GM18507 (cell line): ENCODE measurements around the gene DHRS3.
A peak's percentile ranks its signal among the peaks of the same experiment; 100 is the strongest.

Experiments used
- DNase-seq: peaks from one replicate; pipeline ENCODE4 v3.0.0; 2011; ENCODE audit warnings: low read depth; ENCODE audit not compliant: insufficient read length; ENCODE audit errors: extremely low spot score
- FAIRE-seq: peaks from 2 replicates; lab custom pipeline; 2011; peaks lifted over from hg19 to GRCh38; lab: Jason Lieb, UNC

Gene DHRS3

DNA sequence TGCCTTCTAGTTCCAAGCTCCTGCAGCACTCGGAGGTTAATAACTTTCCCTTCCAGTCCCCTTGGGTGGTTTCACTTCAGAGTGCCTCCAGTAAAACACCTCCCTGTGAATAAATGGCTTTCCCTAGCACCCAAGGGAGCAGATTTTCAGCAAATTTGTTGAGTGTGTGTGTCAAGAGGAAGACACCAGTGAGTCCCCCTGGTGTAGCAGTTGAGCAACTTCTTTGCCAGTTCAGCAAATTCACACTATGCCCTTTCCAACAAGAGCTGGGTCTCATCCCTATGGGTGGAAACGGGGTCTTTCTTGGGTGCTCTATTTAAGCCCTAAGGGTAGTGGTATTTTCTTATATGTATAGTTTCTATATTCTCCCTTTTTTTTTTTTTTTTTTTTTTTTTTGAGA, 25.1 kb upstream of the DHRS3 start:
- FAIRE-seq (no peak), DNase-seq (no peak)

DNA sequence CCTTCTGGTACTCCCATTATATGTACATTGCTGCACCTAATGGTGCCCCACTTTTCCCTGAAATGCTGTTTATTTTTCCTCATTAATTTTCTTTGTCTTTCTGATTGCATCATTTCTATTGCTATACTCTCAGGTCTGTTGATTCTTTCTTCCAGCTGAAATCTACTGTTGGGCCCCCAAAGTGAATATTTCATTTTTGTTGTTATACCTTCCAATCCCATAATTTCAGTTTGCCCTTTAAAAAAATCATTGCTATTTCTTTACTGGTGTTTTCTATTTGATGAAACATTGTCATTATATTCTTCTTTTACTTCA, 22.9 kb upstream of the DHRS3 start:
- FAIRE-seq (no peak), DNase-seq (no peak)

DNA sequence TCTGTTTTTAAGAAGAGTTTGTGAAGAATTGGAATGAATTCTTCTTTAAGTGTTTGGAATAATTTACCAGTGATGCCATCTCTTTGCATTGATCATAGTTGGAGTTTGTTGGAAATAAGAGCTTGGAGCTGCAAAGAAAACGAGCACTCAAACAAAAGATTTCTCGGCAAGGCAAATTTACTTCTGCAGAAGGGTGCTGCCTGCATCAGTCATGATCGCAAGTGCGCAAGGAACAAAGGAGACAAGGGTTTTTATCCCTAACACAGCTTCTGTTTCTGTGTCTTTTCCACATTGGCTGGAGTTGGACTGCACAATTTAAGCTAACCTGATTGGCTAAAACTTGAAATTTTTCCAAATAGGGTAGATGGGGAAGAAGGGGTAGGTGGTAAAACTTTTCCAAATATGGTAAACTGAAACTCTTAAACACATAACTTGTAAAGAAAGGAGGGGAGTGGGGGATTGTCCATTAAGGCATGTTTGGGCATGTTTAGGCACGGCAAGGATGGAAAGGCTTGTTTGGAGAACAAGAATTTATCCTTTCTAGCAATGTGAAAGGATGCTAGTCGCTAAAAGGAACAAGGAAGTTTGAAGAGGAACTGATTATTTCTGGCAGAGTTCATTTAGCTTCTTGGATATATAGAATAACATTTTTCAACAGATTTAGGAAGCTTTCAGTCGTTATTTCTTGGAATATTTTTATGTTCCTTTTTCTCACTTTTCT, 22.4 kb upstream of the DHRS3 start:
- DNase-seq (no peak), FAIRE-seq (no peak)

DNA sequence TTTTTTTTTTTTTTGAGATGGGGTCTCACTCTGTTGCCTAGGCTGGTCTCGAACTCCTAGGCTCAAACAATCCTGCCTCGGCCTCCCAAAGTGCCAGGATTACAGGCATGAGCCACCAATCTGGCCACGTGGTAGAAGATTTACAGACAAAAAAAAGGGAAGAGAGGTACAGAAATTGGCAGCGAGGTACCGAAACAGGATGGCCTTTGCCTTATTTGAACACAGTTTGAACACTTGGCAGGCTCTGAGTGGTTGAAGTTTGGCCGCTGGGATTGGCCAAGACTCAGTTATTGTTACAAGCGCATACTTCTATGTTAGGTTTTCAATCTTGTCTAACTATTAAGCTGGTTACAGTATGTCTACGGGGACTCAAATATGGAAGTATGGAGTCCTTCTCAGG, 19.7 kb upstream of the DHRS3 start:
- FAIRE-seq: no peak
- DNase-seq: no peak

DNA sequence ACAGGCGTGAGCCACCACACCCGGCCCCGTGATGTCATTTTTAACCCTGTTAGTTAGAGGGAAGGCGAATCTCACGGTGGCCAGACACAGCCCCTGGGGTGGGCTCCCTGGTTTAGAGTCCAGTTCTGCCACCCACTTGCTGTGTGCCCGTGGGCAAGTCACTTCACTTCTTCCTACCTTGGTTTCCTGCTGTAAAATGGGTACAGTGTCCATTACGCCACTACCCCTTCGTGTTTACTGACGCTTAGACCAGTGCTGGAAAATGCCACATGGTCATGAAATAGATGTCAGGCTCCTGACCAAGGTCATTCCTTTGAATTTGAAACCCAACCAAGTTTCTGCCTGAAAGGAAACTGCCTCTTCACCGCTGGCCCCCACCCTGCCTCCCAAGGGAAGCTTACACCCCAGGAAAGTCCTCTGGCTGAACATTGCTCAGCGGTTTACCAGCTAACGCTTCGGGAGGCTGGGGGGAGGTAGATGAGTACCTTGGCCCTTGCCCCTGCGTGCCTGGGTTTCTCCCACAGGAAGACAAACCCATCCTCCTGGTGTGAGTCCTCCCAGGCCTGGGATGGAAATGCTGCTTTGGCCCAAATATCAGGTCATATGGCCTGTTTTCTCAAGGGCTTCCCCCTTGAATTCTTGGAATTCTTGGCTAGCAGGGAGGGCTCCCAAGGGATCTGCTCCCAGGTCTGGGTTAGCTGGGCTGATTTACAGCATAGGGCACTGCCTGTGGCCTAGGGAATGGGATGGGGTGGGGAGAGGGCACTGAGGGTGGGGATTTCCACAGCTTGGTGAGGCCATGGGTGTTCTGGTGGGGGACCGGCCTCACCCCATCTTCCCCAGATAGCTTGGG, 18.3 kb upstream of the DHRS3 start:
- no peak for DNase-seq
- FAIRE-seq: no peak

DNA sequence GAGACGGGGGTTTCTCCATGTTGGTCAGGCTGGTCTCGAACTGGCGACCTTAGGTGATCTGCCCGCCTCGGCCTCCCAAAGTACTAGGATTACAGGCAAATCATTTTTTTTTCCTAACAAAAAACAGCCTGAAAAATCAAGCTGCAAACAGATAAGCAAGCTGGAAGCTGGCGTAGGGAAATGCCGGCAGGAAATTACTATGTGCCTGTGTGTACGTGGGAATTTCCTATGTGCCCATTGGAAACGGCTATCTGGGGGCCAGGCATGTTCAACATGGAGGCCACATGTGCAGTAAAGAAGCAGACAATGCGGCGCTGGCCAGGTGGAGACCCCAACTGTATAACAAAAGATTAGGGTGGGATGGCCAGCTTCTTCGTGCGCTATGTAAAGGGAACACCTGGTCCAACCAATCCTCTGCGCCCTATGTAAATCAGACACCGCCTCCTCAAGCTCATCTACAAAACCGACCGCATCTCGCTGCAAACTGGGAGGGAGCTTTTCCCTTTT, 16.7 kb upstream of the DHRS3 start:
- no peak for DNase-seq

DNA sequence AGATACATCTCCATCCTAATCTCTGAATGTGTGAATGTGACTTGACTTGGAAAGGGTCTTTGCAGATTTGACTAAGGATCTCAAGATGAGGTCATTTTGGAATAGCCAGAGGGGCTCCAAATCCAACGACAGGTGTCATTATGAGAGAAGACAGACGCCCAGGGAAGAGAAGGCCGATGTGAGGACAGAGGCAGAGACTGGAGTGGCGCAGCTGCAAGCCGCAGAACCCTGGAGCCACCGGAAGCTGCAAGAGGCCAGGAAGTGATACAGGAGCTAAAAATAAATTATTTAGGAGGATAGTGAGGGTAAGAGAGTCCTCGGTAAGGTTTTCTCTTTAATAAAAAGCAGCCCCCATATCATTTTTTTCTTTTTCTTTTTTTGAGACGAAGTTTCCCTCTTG, 16.1 kb upstream of the DHRS3 start:
- no peak for FAIRE-seq
- no peak for DNase-seq

More for the DNA sequence above, 16.7 kb upstream of the DHRS3 start:
- no peak for FAIRE-seq

DNA sequence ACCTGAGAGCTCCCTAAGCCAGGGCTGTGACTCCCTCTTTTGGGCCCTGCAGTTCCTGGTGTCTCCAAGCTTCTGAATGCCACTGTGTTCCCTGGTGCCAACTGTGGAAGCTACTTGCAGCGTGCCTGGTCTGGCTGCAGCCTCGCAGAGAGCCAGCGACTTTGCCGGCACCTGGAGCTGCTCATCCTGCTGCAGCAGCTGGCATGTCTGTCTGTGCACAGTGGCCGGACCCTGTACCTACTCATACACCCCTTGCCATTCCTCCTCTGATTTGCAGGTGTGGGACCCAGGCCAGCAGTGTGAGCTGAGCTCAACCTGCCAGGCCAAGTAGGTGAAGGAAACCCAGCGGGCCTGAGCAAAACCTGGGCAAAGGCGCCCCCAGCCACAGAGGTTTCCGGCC, 13.6 kb upstream of the DHRS3 start:
- no peak for FAIRE-seq
- no peak for DNase-seq

DNA sequence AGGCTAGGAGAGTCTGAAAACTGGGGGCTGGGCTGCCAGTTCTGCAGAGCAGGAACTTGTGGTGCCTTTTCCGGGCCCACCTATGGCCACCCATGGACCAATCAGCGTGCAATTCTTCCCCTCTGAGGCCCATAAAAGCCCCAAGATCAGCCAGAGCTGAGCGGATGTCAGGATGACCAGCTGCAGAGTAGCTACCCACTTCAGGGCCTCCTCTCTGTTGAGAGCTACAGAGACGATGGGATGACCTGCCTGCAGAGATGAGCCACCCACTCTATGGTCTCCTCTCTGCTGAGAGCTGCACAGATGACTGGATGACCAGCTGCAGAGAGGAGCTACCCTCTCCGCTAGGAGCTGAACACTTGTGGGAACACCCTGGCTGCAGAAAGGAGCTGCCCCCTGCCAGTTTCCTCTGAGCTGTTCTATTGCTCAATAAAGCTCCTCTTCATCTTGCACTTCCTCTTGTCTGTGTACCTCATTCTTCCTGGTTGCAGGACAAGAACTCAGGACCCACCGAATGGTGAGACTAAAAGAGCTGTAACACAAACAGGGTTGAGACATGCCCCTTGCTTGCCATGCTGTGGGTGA, 13.0 kb upstream of the DHRS3 start:
- FAIRE-seq (no peak), DNase-seq (no peak)

DNA sequence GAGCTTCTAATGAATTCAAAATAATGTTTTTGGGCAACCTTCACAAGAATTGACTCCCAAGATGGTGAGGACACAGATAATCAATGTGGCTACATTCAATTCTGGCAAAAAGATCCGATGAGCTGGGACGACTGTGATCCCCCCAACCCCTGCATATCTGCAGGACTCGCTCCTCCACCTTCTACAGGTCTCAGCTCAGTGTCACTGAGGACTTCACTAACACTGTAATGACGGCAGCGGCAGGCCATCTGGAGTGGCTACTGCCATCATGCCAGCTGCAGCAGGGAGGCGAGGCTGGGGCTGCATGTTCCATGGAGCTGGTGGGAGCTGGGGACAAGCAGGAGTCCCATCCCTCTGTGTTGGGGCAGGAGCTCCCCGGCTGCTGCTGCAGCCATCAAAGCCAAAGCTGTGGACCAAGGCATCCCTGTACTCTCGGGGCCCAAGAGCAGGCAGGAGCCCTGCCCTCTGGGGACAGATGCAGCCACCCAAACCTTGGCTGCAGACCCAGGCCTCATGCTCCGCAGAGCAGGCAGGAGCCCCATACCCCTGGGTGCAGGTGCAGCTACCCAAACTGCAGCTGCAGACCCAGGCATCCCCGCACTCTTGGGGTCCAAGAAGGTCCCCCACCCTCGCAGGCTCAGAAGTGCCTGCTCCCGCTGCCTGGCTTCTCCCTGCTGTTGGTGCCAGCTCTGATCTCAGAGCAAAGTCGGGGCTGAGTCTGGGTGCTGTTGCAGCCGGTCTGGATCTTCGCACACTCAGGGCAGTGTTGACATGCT, 12.2 kb upstream of the DHRS3 start:
- no peak for DNase-seq
- FAIRE-seq: no peak

DNA sequence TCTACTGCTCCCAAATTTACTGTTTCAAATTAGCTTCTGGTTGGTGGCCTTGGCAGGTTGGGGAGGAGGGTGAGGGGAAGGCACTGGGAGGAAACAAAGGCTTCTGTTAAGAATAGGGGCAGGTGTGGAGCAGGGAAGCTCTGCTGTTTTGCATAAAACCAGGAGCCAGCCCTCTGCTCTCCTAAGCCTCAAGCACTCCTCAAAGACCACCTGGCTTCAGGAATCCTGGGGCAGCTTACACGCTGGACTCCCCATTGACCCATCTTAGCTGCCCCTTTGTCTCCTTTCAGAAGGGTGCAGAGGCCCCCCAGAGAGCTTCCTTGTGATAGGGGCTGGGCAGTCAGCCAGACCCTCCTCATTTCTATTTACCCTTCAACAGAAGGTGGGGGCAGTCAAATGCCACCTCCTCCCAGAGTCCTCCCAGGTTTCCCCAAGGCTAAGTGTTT, 11.5 kb upstream of the DHRS3 start:
- DNase-seq (no peak), FAIRE-seq (no peak)

DNA sequence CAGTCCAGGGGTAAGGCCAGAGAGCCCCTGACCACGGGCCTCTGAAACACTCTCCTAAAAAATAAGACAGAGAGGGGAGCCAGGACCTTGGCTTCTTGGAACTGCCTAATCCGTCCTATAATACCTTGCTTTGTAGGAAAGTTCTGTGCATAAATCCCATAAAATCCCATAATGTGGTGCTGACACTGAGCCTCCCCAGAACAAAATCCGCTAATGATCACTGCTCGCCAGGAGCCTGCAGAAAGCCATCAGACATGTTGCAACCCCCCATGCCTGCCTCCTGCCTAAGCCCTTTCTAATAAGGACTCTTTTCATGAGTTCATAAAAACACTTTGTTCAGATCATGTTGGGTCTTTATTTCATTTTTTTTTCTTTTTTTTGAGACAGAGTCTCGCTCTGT, 9.3 kb upstream of the DHRS3 start:
- FAIRE-seq (no peak), DNase-seq (no peak)

DNA sequence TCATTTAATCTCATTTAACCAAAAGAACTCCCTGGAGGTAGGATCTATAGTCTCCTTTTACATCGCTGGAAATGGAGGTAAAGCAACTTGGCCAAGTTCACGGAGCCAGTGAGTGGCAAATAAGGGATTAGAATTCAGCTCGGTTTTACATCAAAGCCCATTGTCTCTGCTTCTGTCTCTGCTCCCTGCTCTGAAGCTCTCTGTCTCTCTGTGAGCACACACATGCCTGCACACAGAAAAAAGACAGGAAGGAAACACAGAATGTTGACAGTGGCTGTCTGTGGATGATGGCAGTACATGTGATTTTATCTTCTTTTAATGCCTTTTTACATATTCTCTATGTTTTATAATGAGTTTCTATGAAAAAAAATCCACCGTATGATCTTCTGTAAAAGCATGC, 8.9 kb upstream of the DHRS3 start:
- DNase-seq: no peak
- FAIRE-seq: no peak

DNA sequence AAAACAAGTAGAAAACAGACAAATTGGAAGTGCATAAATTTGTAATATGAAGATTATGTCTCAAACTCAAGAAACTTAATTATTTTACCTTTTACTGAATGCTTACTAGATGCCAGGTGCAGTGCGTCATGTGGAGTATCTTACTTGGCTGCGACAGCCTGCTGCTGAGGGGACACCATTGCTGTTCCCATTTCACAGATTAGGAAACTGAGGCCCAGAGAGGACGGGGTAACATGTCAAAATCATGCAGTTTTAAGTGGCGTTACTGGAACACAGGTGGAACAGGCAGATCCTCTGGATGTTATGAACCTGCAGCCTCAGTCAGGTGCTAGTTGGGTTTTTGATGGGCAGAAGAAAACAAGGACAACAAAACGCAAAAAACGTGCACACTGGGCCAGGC, 7.3 kb upstream of the DHRS3 start:
- DNase-seq: no peak
- FAIRE-seq: no peak

DNA sequence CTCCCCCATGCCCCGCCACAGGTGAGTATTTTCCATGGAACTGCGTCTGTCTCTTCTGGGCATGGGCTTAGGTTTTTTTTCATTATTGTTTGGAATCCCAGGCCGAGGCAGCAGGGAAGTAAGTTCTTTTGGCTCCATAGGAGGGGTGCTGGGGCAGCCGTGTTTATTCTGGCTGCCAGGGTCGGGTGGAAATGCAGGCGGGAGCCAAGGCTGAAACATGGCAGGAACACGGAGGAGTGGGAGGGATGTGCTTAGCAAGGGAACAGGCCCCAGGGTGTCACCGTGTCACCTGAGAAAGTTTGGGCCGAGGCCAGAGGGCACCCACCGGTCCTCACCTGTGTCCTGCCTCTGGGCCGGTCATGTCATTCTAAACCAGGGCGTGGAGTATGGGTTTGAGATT, 4.5 kb upstream of the DHRS3 start:
- no peak for DNase-seq

DNA sequence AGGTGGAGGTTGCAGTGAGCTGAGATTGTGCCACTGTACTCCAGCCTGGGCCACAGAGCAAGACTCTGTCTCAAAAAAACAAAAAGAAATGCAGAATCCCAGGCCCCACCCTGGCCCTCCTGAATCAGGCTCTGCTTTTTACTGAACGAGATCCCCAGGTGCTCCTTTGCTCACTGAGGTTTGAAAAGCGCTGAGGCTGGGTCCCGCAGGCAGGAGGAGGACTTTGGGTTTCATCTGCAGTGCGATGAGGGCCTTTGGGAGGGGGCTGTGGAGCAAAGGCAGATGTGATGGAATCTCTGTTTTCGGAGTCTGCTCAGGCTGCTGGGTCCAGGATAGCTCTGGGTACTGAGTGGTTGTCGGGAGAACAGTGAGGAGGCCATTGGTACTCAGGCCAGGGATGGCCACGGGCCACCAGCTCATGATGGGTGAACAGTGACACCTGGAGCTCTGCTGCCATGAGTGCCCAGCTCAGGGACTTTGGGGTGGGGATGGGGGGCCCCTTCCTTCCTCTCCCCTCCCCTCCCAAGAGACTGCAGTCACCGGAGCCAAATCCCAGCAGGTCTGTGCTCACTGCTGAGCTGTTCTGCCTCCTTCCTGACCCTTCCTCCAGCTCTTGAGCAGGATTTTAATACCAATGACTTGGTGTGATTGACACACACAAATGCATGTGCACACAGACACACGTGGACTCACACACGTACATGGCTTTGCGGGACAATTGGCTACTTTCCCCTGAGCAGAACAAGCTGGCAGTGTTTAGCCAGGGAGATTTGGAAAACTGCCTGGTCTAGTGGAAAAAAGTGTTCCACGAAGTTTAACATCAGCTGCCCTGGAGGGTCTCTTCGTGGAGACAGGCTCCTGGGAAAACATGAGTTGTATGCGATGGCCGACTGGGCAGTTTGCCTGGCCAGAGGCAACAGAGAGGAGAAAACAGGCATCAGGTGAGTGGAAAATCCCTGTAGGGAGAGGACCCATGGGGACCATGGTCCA, 3.6 kb upstream of the DHRS3 start:
- FAIRE-seq: no peak
- DNase-seq: no peak

More for the DNA sequence above, 4.5 kb upstream of the DHRS3 start:
- FAIRE-seq: no peak

DNA sequence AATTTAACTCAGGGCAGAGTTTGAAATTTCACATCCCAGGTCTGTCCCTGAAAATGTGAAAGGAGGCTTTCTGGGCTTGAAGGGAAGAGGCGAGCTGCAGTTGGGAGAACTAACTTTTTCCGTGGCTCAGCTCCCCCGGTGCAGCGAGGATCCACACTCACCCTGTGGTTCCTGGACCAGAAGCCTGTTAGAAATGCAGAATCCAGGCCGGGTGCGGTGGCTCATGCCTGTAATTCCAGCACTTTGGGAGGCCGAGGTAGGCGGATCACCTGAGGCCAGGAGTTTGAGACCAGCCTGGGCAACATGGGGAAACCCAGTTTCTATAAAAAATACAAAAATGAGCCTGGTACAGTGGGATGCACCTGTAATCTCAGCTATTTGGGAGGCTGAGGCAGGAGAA, 2.9 kb upstream of the DHRS3 start:
- DNase-seq: no peak
- FAIRE-seq: no peak

DNA sequence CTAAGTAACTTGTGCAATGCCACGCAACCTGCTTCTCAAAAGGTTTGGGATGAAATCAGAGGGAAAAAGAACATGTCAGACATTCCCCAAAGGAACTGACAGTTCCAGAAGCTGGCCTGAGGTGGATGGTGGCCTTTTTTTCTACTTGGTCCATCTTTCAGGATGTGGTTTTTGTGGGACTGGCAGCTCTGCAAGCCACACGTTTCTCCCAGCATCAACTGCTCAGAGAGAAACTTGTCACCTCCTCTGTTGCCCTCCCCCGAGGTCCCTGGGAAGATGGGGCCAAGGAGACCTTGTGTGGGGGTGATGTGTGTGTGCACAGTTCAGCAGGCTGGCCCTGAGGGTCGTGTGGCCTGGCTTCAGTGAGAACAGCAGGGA, 2.5 kb upstream of the DHRS3 start:
- DNase-seq (no peak), FAIRE-seq (peak; percentile 42)
